HCT116 (cell line): ENCODE measurements around the gene SNORC. TPM values are rescaled to one million over a fixed set of nuclear protein-coding genes. Genes with fewer than 3 reads are reported as not detected.

ENCODE experiments used
- ATAC-seq: fragments of 200-7000 bp; cut with Tn5 transposase; 2 replicates; pipeline ENCODE4 v1.9.1; 2020; ENCODE audit warnings: mild to moderate bottlenecking, moderate library complexity
- BruUV-seq: library from RNA; stranded (reverse); fragments of 400-500 nt; replicated peaks from 2 replicates; lab custom pipeline; 2021; lab: Mats Ljungman, UMichigan
- CTCF ChIA-PET: fragments of 300-600 bp; sonication (Branson Sonifier 250); formaldehyde crosslinking; loops from one replicate; lab custom pipeline; 2021; ENCODE audit warnings: antibody characterized with exemption; lab: Charles Lee
- POLR2A ChIA-PET: fragments of 300-600, 350-600 bp; sonication (Branson Sonifier 250); formaldehyde crosslinking; loops from one replicate; lab custom pipeline; 2021; ENCODE audit warnings: antibody characterized with exemption; lab: Charles Lee
- RAD21 ChIA-PET, 2 experiments: fragments of 300-600 bp; sonication (Branson Sonifier 250); formaldehyde crosslinking; loops; one replicate each; lab custom pipeline; 2023; ENCODE audit warnings: low total read pairs in 2 of 2; ENCODE audit not compliant: uncharacterized antibody in 2 of 2, unreplicated experiment in 2 of 2, low non-redundant PET in 1 of 2; lab: Charles Lee
- DNase-seq: peaks from one replicate; pipeline ENCODE4 v3.0.0-alpha.2; 2010; ENCODE audit warnings: low read depth, low spot score
- H2AFZ ChIP-seq: fragments of 200-600 bp; shearing (Covaris generic), sonication (generic); 2 replicates; pipeline ENCODE4 v1.6.1; 2017; ENCODE audit warnings: low read depth, mixed run types, mixed read lengths, antibody characterized with exemption, low read length; ENCODE audit not compliant: poor library complexity, severe bottlenecking
- H3K27ac ChIP-seq: 2 replicates; pipeline ENCODE4 v1.5.1; 2012; ENCODE audit warnings: low read depth, low read length
- H3K27me3 ChIP-seq: fragments of 200-600 bp; sonication (generic); 2 replicates; pipeline ENCODE4 v1.6.1; 2016; ENCODE audit warnings: mixed run types, low read length, mixed read lengths; ENCODE audit not compliant: insufficient read depth
- H3K36me3 ChIP-seq, 2 experiments: fragments of 200-500 bp in 1 of 2; fragments of 200-600 bp in 1 of 2; sonication (Bioruptor generic) in 1 of 2; sonication (generic) in 1 of 2; 2 replicates each; pipeline versions ENCODE4 v1.5.1 to v1.6.1; 2014 to 2016; ENCODE audit warnings: low read length in 2 of 2, inconsistent platforms in 1 of 2, mixed read lengths in 1 of 2, mixed run types in 1 of 2; ENCODE audit not compliant: insufficient read depth in 2 of 2, control insufficient read depth in 1 of 2
- H3K4me1 ChIP-seq, 2 experiments: fragments of 200-600 bp in 1 of 2; sonication (generic) in 1 of 2; 2 replicates each; pipeline versions ENCODE4 v1.5.1 to v1.6.1; 2012 to 2017; ENCODE audit warnings: low read length in 2 of 2, inconsistent platforms in 1 of 2, mild to moderate bottlenecking in 1 of 2, mixed read lengths in 1 of 2, mixed run types in 1 of 2, moderate library complexity in 1 of 2; ENCODE audit not compliant: insufficient read depth in 2 of 2, control insufficient read depth in 1 of 2
- H3K4me2 ChIP-seq: fragments of 200-600 bp; sonication (generic); 2 replicates; pipeline ENCODE4 v1.6.1; 2017; ENCODE audit warnings: mixed run types, low read length, mixed read lengths
- H3K4me3 ChIP-seq, 2 experiments: fragments of 200-600 bp in 1 of 2; sonication (generic) in 1 of 2; replicated peaks in 1 of 2; 2 replicates each; pipeline ENCODE4 v1.5.1; 2011 to 2016; ENCODE audit warnings: low read length in 2 of 2, control low read depth in 1 of 2, low read depth in 1 of 2, mild to moderate bottlenecking in 1 of 2, mixed read lengths in 1 of 2, mixed run types in 1 of 2
- H3K79me2 ChIP-seq: fragments of 200-600 bp; sonication (generic); 2 replicates; pipeline ENCODE4 v1.6.1; 2017; ENCODE audit warnings: mild to moderate bottlenecking, mixed run types, low read length, moderate library complexity, mixed read lengths; ENCODE audit not compliant: insufficient read depth
- H3K9ac ChIP-seq: fragments of 200-600 bp; sonication (generic); 2 replicates; pipeline ENCODE4 v1.6.1; 2016; ENCODE audit warnings: low read length, mixed read lengths
- H3K9me2 ChIP-seq: fragments of 200-600 bp; sonication (generic), shearing (Covaris generic); 2 replicates; pipeline ENCODE4 v1.6.1; 2017; ENCODE audit warnings: mixed run types, mild to moderate bottlenecking, moderate library complexity; ENCODE audit not compliant: insufficient read depth
- H3K9me3 ChIP-seq, 2 experiments: fragments of 200-500 bp in 1 of 2; fragments of 200-600 bp in 1 of 2; sonication (Bioruptor generic) in 1 of 2; sonication (generic) in 1 of 2; 2 replicates each; pipeline ENCODE4 v1.6.1; 2014 to 2017; ENCODE audit warnings: low read length in 2 of 2, mixed read lengths in 2 of 2, inconsistent platforms in 1 of 2, low read depth in 1 of 2, mild to moderate bottlenecking in 1 of 2, mixed run types in 1 of 2, moderate library complexity in 1 of 2; ENCODE audit not compliant: control insufficient read depth in 1 of 2, insufficient read depth in 1 of 2
- H4K20me1 ChIP-seq: fragments of 200-600 bp; sonication (generic), shearing (Covaris generic); 2 replicates; pipeline ENCODE4 v1.6.1; 2017; ENCODE audit warnings: mixed run types, mild to moderate bottlenecking, moderate library complexity; ENCODE audit not compliant: insufficient read depth
- CBX3 ChIP-seq: IDR thresholded peaks from 2 replicates; pipeline ENCODE4 v1.6.1; 2012; ENCODE audit warnings: low read depth
- CEBPB ChIP-seq: IDR thresholded peaks from 2 replicates; pipeline ENCODE4 v1.6.1; 2012; ENCODE audit warnings: low read depth
- ELF1 ChIP-seq: IDR thresholded peaks from 2 replicates; pipeline ENCODE4 v1.6.1; 2012; ENCODE audit warnings: low read depth, borderline replicate concordance
- EZH2 ChIP-seq: fragments of 200-600 bp; sonication (generic); IDR thresholded peaks from 2 replicates; pipeline ENCODE4 v1.6.1; 2017; ENCODE audit warnings: antibody characterized with exemption, mixed run types
- EZH2phosphoT487 ChIP-seq: fragments of 200-600 bp; IDR thresholded peaks from 2 replicates; pipeline ENCODE4 v1.6.1; 2018; ENCODE audit warnings: antibody characterized with exemption, borderline replicate concordance
- FOSL1 ChIP-seq: IDR thresholded peaks from 2 replicates; pipeline ENCODE4 v1.6.1; 2012; ENCODE audit warnings: low read depth
- JUND ChIP-seq: IDR thresholded peaks from 2 replicates; pipeline ENCODE4 v1.6.1; 2012
- POLR2A ChIP-seq: IDR thresholded peaks from 2 replicates; pipeline ENCODE4 v1.7.0; 2011; ENCODE audit warnings: borderline replicate concordance; ENCODE audit not compliant: insufficient read depth, insufficient read length; ENCODE audit errors: extremely low read depth
- SIN3A ChIP-seq: IDR thresholded peaks from 2 replicates; pipeline ENCODE4 v1.6.1; 2012; ENCODE audit warnings: low read depth
- SP1 ChIP-seq: IDR thresholded peaks from 2 replicates; pipeline ENCODE4 v1.6.1; 2012; ENCODE audit warnings: low read depth
- TCF7L2 ChIP-seq: IDR thresholded peaks from 2 replicates; pipeline ENCODE4 v1.7.0; 2011; ENCODE audit warnings: borderline replicate concordance, inconsistent platforms; ENCODE audit not compliant: insufficient read depth, insufficient read length; ENCODE audit errors: extremely low read depth
- ZFX ChIP-seq: fragments of 450-650 bp; IDR thresholded peaks from 2 replicates; pipeline ENCODE4 v1.6.1; 2017
- ZNF274 ChIP-seq: fragments of 200-500 bp; sonication (Bioruptor generic); IDR thresholded peaks from 2 replicates; pipeline ENCODE4 v1.6.1; 2014; ENCODE audit warnings: mild to moderate bottlenecking, low read depth, low read length, inconsistent platforms
- intact Hi-C: fragments of 100-400 bp; cut with micrococcal nuclease; formaldehyde crosslinking; loops from 2 replicates; pipeline ENCODE4 v1.10.0; 2022
- total RNA-seq: library from RNA; stranded (reverse); gene quantifications from one replicate; pipeline ENCODE4 v1.2.1, GENCODE V29; 2021; ENCODE audit not compliant: unreplicated experiment
- TF ChIP-seq, protein P1 (sequence below): IDR thresholded peaks from 2 replicates; pipeline ENCODE4 v1.6.1; 2012
- TF ChIP-seq, protein P2 (sequence below): IDR thresholded peaks from 2 replicates; pipeline ENCODE4 v1.6.1; 2011; ENCODE audit warnings: mild to moderate bottlenecking, low read length, moderate library complexity; ENCODE audit not compliant: insufficient replicate concordance; ENCODE audit errors: extremely low read depth
- TF ChIP-seq, protein P3 (sequence below): IDR thresholded peaks from 2 replicates; pipeline ENCODE4 v1.6.1; 2012
- TF ChIP-seq, protein P4 (sequence below): IDR thresholded peaks from 2 replicates; pipeline ENCODE4 v1.6.1; 2012; ENCODE audit warnings: low read depth

The SNORC gene
- total RNA-seq, 1 experiment from 2014 or later, result 14.0 TPM

DNA sequence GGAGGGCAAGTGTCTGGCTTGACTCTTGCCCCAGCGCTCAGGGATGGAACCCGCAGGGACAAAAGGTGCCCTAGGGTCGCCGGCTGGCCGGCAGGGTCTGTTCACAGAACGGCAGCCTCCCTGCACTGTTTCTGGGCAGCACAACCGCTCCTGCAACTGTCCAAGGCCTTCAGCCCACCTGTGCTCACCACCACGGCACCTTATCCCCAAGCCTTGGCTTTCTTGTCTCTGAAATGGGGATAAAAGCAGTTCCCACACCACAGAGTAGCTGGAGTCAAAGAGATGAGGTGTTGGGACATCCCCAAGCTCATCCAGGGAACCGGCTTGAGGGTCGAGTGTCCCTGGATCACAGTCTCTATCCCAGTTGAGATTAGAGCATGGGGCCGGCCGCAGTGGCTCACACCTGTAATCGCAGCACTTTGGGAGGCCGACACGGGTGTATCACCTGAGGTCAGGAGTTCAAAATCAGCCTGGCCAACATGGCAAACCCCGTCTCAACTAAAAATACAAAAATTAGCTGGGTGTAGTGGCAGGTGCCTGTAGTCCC lies 4.7 kb downstream of the SNORC start:
- no peaks in the 10 kb centered on the region for H3K9me3 ChIP-seq
- no peaks in the 10 kb centered on the region for H3K4me1 ChIP-seq
- DNase-seq (no peak), ATAC-seq (no peak)
- ChIA-PET CTCF (no interaction called here), POLR2A (no interaction called here), RAD21 (no interaction called here)
- no peak overlapping the region for H3K9ac ChIP-seq
- no peaks in the 10 kb centered on the region for H4K20me1 ChIP-seq
- H3K27ac ChIP-seq, result no peak overlapping the region
- no peaks in the 10 kb centered on the region for H3K27me3 ChIP-seq
- H3K4me3 ChIP-seq, result no peak overlapping the region
- TF ChIP-seq EZH2phosphoT487, result no peak
- no peak for TF ChIP-seq ZFX
- no peak for TF ChIP-seq SIN3A
- no peak for TF ChIP-seq ZNF274
- TF ChIP-seq, protein P1, sequence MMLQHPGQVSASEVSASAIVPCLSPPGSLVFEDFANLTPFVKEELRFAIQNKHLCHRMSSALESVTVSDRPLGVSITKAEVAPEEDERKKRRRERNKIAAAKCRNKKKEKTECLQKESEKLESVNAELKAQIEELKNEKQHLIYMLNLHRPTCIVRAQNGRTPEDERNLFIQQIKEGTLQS, result no peak
- no peak for TF ChIP-seq ELF1
- TF ChIP-seq TCF7L2, result no peak
- TF ChIP-seq, protein P2, sequence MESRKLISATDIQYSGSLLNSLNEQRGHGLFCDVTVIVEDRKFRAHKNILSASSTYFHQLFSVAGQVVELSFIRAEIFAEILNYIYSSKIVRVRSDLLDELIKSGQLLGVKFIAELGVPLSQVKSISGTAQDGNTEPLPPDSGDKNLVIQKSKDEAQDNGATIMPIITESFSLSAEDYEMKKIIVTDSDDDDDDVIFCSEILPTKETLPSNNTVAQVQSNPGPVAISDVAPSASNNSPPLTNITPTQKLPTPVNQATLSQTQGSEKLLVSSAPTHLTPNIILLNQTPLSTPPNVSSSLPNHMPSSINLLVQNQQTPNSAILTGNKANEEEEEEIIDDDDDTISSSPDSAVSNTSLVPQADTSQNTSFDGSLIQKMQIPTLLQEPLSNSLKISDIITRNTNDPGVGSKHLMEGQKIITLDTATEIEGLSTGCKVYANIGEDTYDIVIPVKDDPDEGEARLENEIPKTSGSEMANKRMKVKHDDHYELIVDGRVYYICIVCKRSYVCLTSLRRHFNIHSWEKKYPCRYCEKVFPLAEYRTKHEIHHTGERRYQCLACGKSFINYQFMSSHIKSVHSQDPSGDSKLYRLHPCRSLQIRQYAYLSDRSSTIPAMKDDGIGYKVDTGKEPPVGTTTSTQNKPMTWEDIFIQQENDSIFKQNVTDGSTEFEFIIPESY, result no peak
- no peak for TF ChIP-seq SP1
- TF ChIP-seq JUND, result no peak
- TF ChIP-seq CBX3, result no peak
- TF ChIP-seq POLR2A, result no peak
- TF ChIP-seq FOSL1, result no peak
- TF ChIP-seq CEBPB, result no peak
- TF ChIP-seq, protein P3, sequence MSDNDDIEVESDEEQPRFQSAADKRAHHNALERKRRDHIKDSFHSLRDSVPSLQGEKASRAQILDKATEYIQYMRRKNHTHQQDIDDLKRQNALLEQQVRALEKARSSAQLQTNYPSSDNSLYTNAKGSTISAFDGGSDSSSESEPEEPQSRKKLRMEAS, result no peak
- TF ChIP-seq, protein P4, sequence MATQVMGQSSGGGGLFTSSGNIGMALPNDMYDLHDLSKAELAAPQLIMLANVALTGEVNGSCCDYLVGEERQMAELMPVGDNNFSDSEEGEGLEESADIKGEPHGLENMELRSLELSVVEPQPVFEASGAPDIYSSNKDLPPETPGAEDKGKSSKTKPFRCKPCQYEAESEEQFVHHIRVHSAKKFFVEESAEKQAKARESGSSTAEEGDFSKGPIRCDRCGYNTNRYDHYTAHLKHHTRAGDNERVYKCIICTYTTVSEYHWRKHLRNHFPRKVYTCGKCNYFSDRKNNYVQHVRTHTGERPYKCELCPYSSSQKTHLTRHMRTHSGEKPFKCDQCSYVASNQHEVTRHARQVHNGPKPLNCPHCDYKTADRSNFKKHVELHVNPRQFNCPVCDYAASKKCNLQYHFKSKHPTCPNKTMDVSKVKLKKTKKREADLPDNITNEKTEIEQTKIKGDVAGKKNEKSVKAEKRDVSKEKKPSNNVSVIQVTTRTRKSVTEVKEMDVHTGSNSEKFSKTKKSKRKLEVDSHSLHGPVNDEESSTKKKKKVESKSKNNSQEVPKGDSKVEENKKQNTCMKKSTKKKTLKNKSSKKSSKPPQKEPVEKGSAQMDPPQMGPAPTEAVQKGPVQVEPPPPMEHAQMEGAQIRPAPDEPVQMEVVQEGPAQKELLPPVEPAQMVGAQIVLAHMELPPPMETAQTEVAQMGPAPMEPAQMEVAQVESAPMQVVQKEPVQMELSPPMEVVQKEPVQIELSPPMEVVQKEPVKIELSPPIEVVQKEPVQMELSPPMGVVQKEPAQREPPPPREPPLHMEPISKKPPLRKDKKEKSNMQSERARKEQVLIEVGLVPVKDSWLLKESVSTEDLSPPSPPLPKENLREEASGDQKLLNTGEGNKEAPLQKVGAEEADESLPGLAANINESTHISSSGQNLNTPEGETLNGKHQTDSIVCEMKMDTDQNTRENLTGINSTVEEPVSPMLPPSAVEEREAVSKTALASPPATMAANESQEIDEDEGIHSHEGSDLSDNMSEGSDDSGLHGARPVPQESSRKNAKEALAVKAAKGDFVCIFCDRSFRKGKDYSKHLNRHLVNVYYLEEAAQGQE, result no peak
- no peak for TF ChIP-seq EZH2
- 0 out of 4 replicates have a peak, but pooled peaks cover 0 to 7% of the 10 kb centered on the region in 2 experiments for H3K36me3 ChIP-seq
- no peak overlapping the region for H2AFZ ChIP-seq
- no peak overlapping the region for H3K4me2 ChIP-seq
- intact Hi-C loops, result no loop called here
- H3K9me2 ChIP-seq, result no peaks in the 10 kb centered on the region
- no peaks in the 10 kb centered on the region for H3K79me2 ChIP-seq
- no TSS peak for BruUV-seq
